Cerebellar cortex (tissue), 1 donor: ENCODE measurements around the gene CD37.
"Not testable (repeated sequence)": the region's sequence is repeated elsewhere in the genome, so short reads cannot be mapped to it uniquely, and the experiment has no call there.

ENCODE experiments used
- DNase-seq: peaks from one replicate; pipeline ENCODE4 v3.0.0-alpha.2; 2015; ENCODE audit warnings: low spot score

CD37 gene

GRCh38 chr19:49347191-49347590, 12.0 kb downstream of the CD37 start:
- no peak for DNase-seq

GRCh38 chr19:49347835-49348234, 12.6 kb downstream of the CD37 start:
- peak; percentile 73 for DNase-seq

GRCh38 chr19:49348305-49349189, 13.3 kb downstream of the CD37 start:
- no peak for DNase-seq

- DNase-seq: no peak
Measured at GRCh38 chr19:49349567-49349966, 14.4 kb downstream of the CD37 start.

GRCh38 chr19:49355909-49356353, 20.7 kb downstream of the CD37 start:
- DNase-seq: no peak

- DNase-seq: no peak
Measured at GRCh38 chr19:49356382-49356781, 21.2 kb downstream of the CD37 start.

- DNase-seq: no peak
Measured at GRCh38 chr19:49357186-49357585, 22.0 kb downstream of the CD37 start.

- DNase-seq: no peak
Measured at GRCh38 chr19:49359851-49360820, 24.9 kb downstream of the CD37 start.

- DNase-seq: peak; percentile 53
Measured at GRCh38 chr19:49361438-49362047, 26.3 kb downstream of the CD37 start.

- DNase-seq: peak; percentile 27
Measured at GRCh38 chr19:49362048-49362928, 27.1 kb downstream of the CD37 start, which contains the start of gene TEAD2. Gene TEAD2 (minus strand): TSS chr19:49362416. CDS start chr19:49360075, 2,341 bp downstream.

GRCh38 chr19:49362929-49363267, 27.7 kb downstream of the CD37 start:
- no peak for DNase-seq

GRCh38 chr19:49363268-49364082, 28.3 kb downstream of the CD37 start, which contains the start of gene DKKL1:
Gene DKKL1 (plus strand): TSS chr19:49363877. CDS start chr19:49363999, 122 bp downstream.
- peak; percentile 94 for DNase-seq

- DNase-seq: no peak
Measured at GRCh38 chr19:49364083-49364737, 29.0 kb downstream of the CD37 start.

- DNase-seq: no peak
Measured at GRCh38 chr19:49366110-49366509, 30.9 kb downstream of the CD37 start.

GRCh38 chr19:49368711-49369358, 33.6 kb downstream of the CD37 start:
- DNase-seq: no peak

- DNase-seq: no peak
Measured at GRCh38 chr19:49371184-49371583, 36.0 kb downstream of the CD37 start.

- not testable (repeated sequence) for DNase-seq
Measured at GRCh38 chr19:49373174-49373573, 38.0 kb downstream of the CD37 start.

- no peak for DNase-seq
Measured at GRCh38 chr19:49374665-49375434, 39.6 kb downstream of the CD37 start.
